Upper lobe of left lung (tissue), 6 donors: ENCODE measurements around the gene RAP1A. TPM values are rescaled to one million over a fixed set of nuclear protein-coding genes. Genes with fewer than 3 reads are reported as not detected.

ENCODE experiments used
- ATAC-seq, 2 donors: fragments of 200-7000 bp; cut with Tn5 transposase; one replicate each; pipeline ENCODE4 v1.9.1; 2022; ENCODE audit warnings: mild to moderate bottlenecking in 2 of 2, moderate library complexity in 2 of 2; ENCODE audit not compliant: low FRiP score in 2 of 2
- DNase-seq, 2 donors: peaks; one replicate each; pipeline ENCODE4 v3.0.0-alpha.2; 2019 to 2020
- H3K27ac ChIP-seq, 4 donors: fragments of 200-600 bp; sonication (generic); one replicate each; pipeline ENCODE4 v1.5.1; 2016 to 2019
- H3K27me3 ChIP-seq, 4 donors: fragments of 200-600 bp; sonication (generic); one replicate each; pipeline ENCODE4 v1.5.1; 2017 to 2019
- H3K36me3 ChIP-seq, 4 donors: fragments of 200-600 bp; sonication (generic); one replicate each; pipeline ENCODE4 v1.5.1; 2016 to 2019
- H3K4me1 ChIP-seq, 4 donors: fragments of 200-600 bp; sonication (generic); one replicate each; pipeline ENCODE4 v1.5.1; 2018 to 2019
- H3K4me3 ChIP-seq, 4 donors: fragments of 200-600 bp; sonication (generic); one replicate each; pipeline ENCODE4 v1.5.1; 2017 to 2019; ENCODE audit warnings: mild to moderate bottlenecking in 2 of 4, moderate library complexity in 1 of 4
- H3K9me3 ChIP-seq, 4 donors: fragments of 200-600 bp; sonication (generic); one replicate each; pipeline ENCODE4 v1.5.1; 2018 to 2019
- EP300 ChIP-seq, 4 donors: sonication (generic); formaldehyde crosslinking; IDR thresholded peaks; one replicate each; pipeline ENCODE4 v1.5.1; 2017; ENCODE audit warnings: antibody characterized with exemption in 4 of 4, control low read depth in 2 of 4
- POLR2A ChIP-seq, 4 donors: fragments of 450-650 bp; IDR thresholded peaks; one replicate each; pipeline ENCODE4 v1.5.1; 2016 to 2017; ENCODE audit warnings: antibody characterized with exemption in 4 of 4, mild to moderate bottlenecking in 2 of 4
- POLR2AphosphoS5 ChIP-seq, 2 donors: sonication (generic); formaldehyde crosslinking; IDR thresholded peaks; one replicate each; pipeline ENCODE4 v1.5.1; 2017; ENCODE audit warnings: antibody characterized with exemption in 2 of 2
- WGBS, 2 donors: methylation state at CpG; one replicate each; pipeline ENCODE4 v1.1.5; 2017 to 2018; 5-methylcytosine and 5-hydroxymethylcytosine counted together
- total RNA-seq, 6 donors: library from RNA; depleted of rRNA in 4 of 6; stranded (reverse); fragments of >200 nt in 4 of 6; gene quantifications; one replicate each; pipeline versions ENCODE4 v1.1.0 to v1.2.1, GENCODE V29; 2016 to 2021
- TF ChIP-seq, protein P1 (sequence below), 6 experiments: fragments of 450-650 bp in 4 of 6; fragments of 200-600 bp in 2 of 6; sonication (generic) in 2 of 6; IDR thresholded peaks; one replicate each; pipeline ENCODE4 v1.5.1; 2016 to 2019; ENCODE audit warnings: antibody characterized with exemption in 6 of 6
- donor health status: DM: no; HTN: no; CAD: no; lungs with moderate emphysema.
- donor health status: DM: no; HTN: yes; CAD: no; lungs with severe emphysema.

Gene RAP1A
- total RNA-seq, 6 donors from 2014 or later: 16.8 to 115 (median 82.6) TPM

DNA sequence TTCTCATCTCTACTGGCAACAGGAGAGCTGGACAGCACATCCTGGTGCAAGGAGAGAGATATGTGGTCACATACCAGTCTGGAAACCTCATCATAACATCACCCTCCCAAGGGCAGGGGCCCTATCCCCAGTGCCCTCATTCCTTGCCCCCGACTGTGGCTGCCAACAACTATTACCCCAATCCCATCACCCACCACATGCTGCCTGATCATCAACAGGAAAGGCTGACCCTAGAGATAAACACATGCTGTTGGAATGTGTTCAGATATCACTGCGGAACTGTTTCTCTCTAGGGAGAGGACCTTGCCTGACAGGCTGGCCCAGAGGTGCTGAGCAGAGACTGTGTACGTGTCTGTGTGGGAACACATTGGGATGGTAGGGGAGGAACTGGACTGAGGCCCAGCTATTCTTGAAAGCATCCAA lies 124.1 kb downstream of the RAP1A start:
- no peaks in the 10 kb centered on the region for H3K27me3 ChIP-seq
- no peak for DNase-seq
- TF ChIP-seq, protein P1, sequence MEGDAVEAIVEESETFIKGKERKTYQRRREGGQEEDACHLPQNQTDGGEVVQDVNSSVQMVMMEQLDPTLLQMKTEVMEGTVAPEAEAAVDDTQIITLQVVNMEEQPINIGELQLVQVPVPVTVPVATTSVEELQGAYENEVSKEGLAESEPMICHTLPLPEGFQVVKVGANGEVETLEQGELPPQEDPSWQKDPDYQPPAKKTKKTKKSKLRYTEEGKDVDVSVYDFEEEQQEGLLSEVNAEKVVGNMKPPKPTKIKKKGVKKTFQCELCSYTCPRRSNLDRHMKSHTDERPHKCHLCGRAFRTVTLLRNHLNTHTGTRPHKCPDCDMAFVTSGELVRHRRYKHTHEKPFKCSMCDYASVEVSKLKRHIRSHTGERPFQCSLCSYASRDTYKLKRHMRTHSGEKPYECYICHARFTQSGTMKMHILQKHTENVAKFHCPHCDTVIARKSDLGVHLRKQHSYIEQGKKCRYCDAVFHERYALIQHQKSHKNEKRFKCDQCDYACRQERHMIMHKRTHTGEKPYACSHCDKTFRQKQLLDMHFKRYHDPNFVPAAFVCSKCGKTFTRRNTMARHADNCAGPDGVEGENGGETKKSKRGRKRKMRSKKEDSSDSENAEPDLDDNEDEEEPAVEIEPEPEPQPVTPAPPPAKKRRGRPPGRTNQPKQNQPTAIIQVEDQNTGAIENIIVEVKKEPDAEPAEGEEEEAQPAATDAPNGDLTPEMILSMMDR (IDR thresholded peaks at IDR 0.05): no peak
- TF ChIP-seq POLR2A (IDR thresholded peaks at IDR 0.05): no peak
- TF ChIP-seq EP300 (IDR thresholded peaks at IDR 0.05): peak in 1 of 4 donors; percentile 19
- TF ChIP-seq POLR2AphosphoS5 (IDR thresholded peaks at IDR 0.05): peak; percentile 38 to 47
- no peaks in the 10 kb centered on the region for H3K9me3 ChIP-seq
- H3K4me1 ChIP-seq: peaks cover 5 to 17% (median 8%) of the 10 kb centered on the region in 4 donors
- no peaks in the 10 kb centered on the region for H3K36me3 ChIP-seq
- no peak for ATAC-seq
- 57 to 59% methylated on average over 3 of the region's 3 CpGs for WGBS, 2 donors
- peak overlapping the region in 1 of 4 donors; percentile 46 for H3K27ac ChIP-seq
- no peak overlapping the region for H3K4me3 ChIP-seq

DNA sequence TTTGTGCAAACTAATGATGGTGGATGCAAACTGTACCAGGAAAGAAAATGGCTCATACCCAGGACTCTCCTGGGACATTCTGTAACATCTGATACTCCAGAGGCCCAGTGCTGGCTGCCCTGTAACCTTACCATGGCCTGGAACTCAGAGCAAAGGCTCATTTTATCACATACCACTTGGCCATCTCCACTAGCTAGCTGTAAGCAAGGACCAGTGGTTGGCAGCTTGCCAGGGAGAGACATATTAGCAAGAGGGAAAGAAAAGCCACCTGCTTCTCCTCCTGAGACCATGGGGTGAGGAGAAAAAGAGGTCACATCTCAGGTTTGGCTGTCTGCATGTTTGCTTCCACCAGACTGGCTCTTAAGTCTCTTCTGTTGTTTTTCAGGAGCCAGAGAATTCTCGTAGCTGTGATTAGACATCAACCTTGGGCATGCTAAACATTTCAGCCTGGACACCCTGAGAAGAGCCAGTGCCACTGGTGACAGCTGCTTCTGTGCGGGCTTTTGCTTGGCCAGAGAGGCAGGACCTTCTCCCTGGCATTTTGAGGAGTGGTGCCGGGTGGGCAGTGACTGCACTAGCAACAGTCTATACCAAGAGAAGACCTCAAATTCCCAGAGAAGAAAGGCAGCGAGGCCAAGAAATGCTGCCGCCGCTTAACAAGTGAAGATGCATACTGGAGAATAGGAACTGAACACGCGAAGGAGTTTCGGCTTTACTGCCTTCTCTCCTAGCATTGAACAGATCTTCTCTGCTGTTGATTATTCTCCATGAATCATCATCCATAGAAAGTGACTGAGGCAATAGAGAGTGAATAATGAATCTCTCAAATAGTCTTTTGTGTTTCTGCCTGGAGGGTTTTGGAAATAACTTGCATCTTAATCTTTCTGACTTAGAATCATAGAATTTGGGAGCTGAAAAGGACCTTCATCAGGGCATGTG lies 126.4 kb downstream of the RAP1A start:
- DNase-seq (no peak), ATAC-seq (no peak)
- H3K36me3 ChIP-seq: no peaks in the 10 kb centered on the region
- H3K27me3 ChIP-seq: no peaks in the 10 kb centered on the region
- H3K9me3 ChIP-seq: no peaks in the 10 kb centered on the region
- no peak for TF ChIP-seq POLR2AphosphoS5 (IDR thresholded peaks at IDR 0.05)
- H3K4me3 ChIP-seq: no peak overlapping the region
- H3K4me1 ChIP-seq: no peaks in the 10 kb centered on the region
- no peak overlapping the region for H3K27ac ChIP-seq
- WGBS, 2 donors: 95 to 96% methylated on average over 9 of the region's 9 CpGs

DNA sequence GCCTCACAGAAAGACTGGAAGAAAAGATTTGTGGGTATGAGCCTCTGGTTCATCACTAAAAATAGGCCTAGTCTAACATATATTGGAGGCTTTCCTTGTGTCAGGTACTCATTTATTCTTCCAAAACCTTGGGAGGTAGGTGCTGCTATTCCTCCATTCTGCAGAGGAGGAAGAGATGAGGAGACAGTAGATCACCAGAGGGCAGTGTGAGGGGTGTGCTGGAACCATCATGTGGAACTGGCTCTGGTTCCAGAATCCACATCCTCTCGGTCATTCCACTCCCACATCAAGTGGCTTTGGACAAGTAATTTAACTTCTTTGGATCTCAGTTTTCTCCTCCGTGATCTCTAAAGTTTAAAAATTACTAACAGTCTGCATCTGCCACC lies 127.0 kb downstream of the RAP1A start:
- Histone ChIP-seq H3K4me3 (no peak overlapping the region), H3K36me3 (no peaks in the 10 kb centered on the region), H3K27me3 (no peaks in the 10 kb centered on the region), H3K4me1 (no peaks in the 10 kb centered on the region), H3K9me3 (no peaks in the 10 kb centered on the region), H3K27ac (no peak overlapping the region)
- DNase-seq (no peak), ATAC-seq (no peak)
- 86 to 92% methylated on average over 2 of the region's 2 CpGs for WGBS, 2 donors
- TF ChIP-seq, protein P1 (IDR thresholded peaks at IDR 0.05): no peak
- no peak for TF ChIP-seq POLR2AphosphoS5 (IDR thresholded peaks at IDR 0.05)

DNA sequence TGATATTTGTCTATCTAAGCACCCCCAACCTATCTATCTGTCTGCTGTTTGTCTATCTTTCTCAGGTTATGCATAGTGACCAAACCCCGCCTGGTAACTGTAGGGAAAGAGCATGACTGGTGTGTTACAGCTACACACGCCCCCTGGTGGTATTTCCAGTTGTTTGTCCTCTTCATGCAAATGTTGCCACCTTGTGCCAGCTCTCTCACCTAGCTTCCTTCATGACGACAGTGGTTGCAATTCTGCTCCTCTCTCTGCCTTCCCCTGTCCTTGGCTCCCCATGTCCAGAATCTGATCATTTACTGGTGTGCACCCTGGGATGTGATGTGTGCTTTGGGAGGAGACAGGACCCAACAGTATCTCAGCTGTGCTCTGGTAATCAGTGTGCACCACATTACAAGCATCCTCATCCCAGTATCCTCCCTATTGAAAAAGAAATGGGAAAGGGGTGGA lies 127.7 kb downstream of the RAP1A start:
- H3K27me3 ChIP-seq: no peaks in the 10 kb centered on the region
- ATAC-seq (peak; percentile 67 to 87), DNase-seq (peak in 1 of 2 donors; percentile 85)
- 31 to 44% methylated on average over 3 of the region's 3 CpGs for WGBS, 2 donors
- no peak overlapping the region for H3K4me3 ChIP-seq
- TF ChIP-seq, protein P1 (IDR thresholded peaks at IDR 0.05): peak; percentile 59 to 85 (median 73)
- TF ChIP-seq EP300 (IDR thresholded peaks at IDR 0.05): no peak
- no peaks in the 10 kb centered on the region for H3K4me1 ChIP-seq
- no peaks in the 10 kb centered on the region for H3K36me3 ChIP-seq
- no peak overlapping the region for H3K27ac ChIP-seq
- no peaks in the 10 kb centered on the region for H3K9me3 ChIP-seq

DNA sequence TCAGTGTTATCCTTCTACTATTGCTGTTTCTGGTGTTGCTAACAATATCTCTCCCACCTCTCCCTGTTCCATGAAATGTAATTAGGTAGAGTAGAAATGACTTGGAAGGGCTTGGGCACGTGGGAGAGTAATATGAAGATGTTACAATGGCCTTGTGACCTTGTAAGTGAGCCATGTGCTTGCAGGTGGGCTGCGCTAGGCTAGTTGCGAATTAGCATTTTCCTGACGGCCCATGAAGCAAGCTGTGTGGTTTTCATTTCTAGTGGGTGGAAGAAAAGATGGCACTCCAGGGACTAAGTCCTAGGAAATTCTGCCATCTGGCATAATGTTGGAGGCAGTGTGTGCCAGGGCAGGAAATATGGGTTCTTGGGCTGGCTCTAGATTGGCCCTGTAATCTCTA lies 128.4 kb downstream of the RAP1A start:
- Histone ChIP-seq H3K36me3 (no peaks in the 10 kb centered on the region), H3K27me3 (no peaks in the 10 kb centered on the region), H3K4me3 (no peak overlapping the region), H3K4me1 (no peaks in the 10 kb centered on the region), H3K9me3 (no peaks in the 10 kb centered on the region), H3K27ac (no peak overlapping the region)
- no peak for DNase-seq
- 84 to 90% methylated on average over 4 of the region's 4 CpGs for WGBS, 2 donors
- ATAC-seq: no peak
- no peak for TF ChIP-seq POLR2AphosphoS5 (IDR thresholded peaks at IDR 0.05)
- TF ChIP-seq POLR2A (IDR thresholded peaks at IDR 0.05): no peak
- TF ChIP-seq, protein P1 (IDR thresholded peaks at IDR 0.05): no peak
- TF ChIP-seq EP300 (IDR thresholded peaks at IDR 0.05): no peak
